Right cardiac atrium (tissue), 5 donors: Measurements from ENCODE around the gene ZCCHC24. TPM values are rescaled to one million over a fixed set of nuclear protein-coding genes. Genes with fewer than 3 reads are reported as not detected.

ENCODE experiments used
- polyA plus RNA-seq: library from polyadenylated mRNA; stranded (reverse); fragments of 200-250 nt; gene quantifications from one replicate; pipeline ENCODE4 v1.2.3, GENCODE V29; 2013
- total RNA-seq, 4 donors: library from RNA; stranded (reverse); fragmentation: NEBNext Ultra II Directional; extraction: Animal tissue kit (Norgen Biotek cat#: 25700); gene quantifications; one replicate each; pipeline ENCODE4 v1.2.1, GENCODE V29; 2021
- donor health status: healthy with polysubstance abuse.
- donor health status: DM: no; HTN: yes; CAD: no.
- donor health status: DM: no; HTN: no; CAD: no.
- donor health status: DM: no; HTN: yes; CAD: no; lungs with severe emphysema.
- donor health status: DM: yes; HTN: yes; CAD: no.

Gene ZCCHC24
- total and polyA plus RNA-seq, 5 donors = 31.3 to 75.3 (median 62.0) TPM

Other genes with a start within 250 kb of the ZCCHC24 start
- 100 to 1,000 TPM in 3 of 4 donors, 10 to 100 TPM in 1; 91.8 to 121 (median 110) TPM for gene PPIF, start 98.2 kb downstream of the ZCCHC24 start, total RNA-seq
- gene PPIF, start 98.2 kb downstream of the ZCCHC24 start, polyA plus RNA-seq = 97.7 TPM
- gene EIF5AL1, start 66.9 kb upstream of the ZCCHC24 start, total RNA-seq = under 1 TPM in 3 of 4 donors, not detected in 1; 0.09 to 0.57 (median 0.19) TPM
- 0.45 TPM for gene EIF5AL1, start 66.9 kb upstream of the ZCCHC24 start, polyA plus RNA-seq
- gene SFTPA2, start 114.8 kb upstream of the ZCCHC24 start, total RNA-seq = 1 to 10 TPM in 1 of 4 donors, under 1 TPM in 1, not detected in 2; 0.54 to 2.8 TPM
- gene SFTPA2, start 114.8 kb upstream of the ZCCHC24 start, polyA plus RNA-seq = not detected
- 1 to 10 TPM in 1 of 4 donors, under 1 TPM in 1, not detected in 2; 0.11 to 3.7 TPM for gene SFTPA1, start 165.3 kb upstream of the ZCCHC24 start, total RNA-seq
- gene SFTPA1, start 165.3 kb upstream of the ZCCHC24 start, polyA plus RNA-seq = not detected